Sigmoid colon (tissue), 7 donors: Measurements from ENCODE around the gene FRMD8. TPM values are rescaled to one million over a fixed set of nuclear protein-coding genes. Genes with fewer than 3 reads are reported as not detected.

Source experiments
- DNase-seq: peaks from one replicate; pipeline ENCODE4 v3.0.0-alpha.2; 2019
- H3K27ac ChIP-seq, 4 donors: fragments of 200-600 bp; sonication (generic); one replicate each; pipeline ENCODE4 v1.5.1; 2016 to 2019; ENCODE audit warnings: mild to moderate bottlenecking in 1 of 4
- H3K27me3 ChIP-seq, 3 donors: fragments of 200-600 bp; sonication (generic); one replicate each; pipeline ENCODE4 v1.5.1; 2019; ENCODE audit warnings: mild to moderate bottlenecking in 1 of 3
- H3K36me3 ChIP-seq, 4 donors: fragments of 200-600 bp; sonication (generic); one replicate each; pipeline ENCODE4 v1.5.1; 2016 to 2019
- H3K4me1 ChIP-seq, 4 donors: fragments of 200-600 bp; sonication (generic); one replicate each; pipeline ENCODE4 v1.5.1; 2017 to 2019
- H3K4me3 ChIP-seq, 4 donors: fragments of 200-600 bp; sonication (generic); one replicate each; pipeline ENCODE4 v1.5.1; 2017 to 2019; ENCODE audit warnings: mild to moderate bottlenecking in 2 of 4, moderate library complexity in 1 of 4
- H3K9me3 ChIP-seq, 4 donors: fragments of 200-600 bp in 3 of 4; sonication (generic) in 3 of 4; one replicate each; pipeline versions ENCODE4 v1.5.1 to v1.6.1; 2013 to 2019
- EP300 ChIP-seq, 4 donors: sonication (generic); formaldehyde crosslinking; IDR thresholded peaks; one replicate each; pipeline ENCODE4 v1.6.1; 2017; ENCODE audit warnings: antibody characterized with exemption in 4 of 4
- POLR2A ChIP-seq, 2 donors: fragments of 450-650 bp; IDR thresholded peaks; one replicate each; pipeline ENCODE4 v1.6.1; 2016; ENCODE audit warnings: antibody characterized with exemption in 2 of 2, mild to moderate bottlenecking in 2 of 2, moderate library complexity in 2 of 2
- POLR2AphosphoS5 ChIP-seq, 4 donors: sonication (generic); formaldehyde crosslinking; IDR thresholded peaks; one replicate each; pipeline ENCODE4 v1.6.1; 2017; ENCODE audit warnings: antibody characterized with exemption in 4 of 4
- WGBS, 2 donors: extraction: QIAGEN DNeasy Blood & Tissue Kit; methylation state at CpG; one replicate each; pipeline ENCODE4 v1.1.7; 2013; 5-methylcytosine and 5-hydroxymethylcytosine counted together
- intact Hi-C: fragments of 100-400 bp; cut with DNase I; formaldehyde crosslinking; loops from one replicate; pipeline ENCODE4 v1.15.1; 2023
- polyA plus RNA-seq, 3 donors: library from polyadenylated mRNA; stranded (reverse); fragments of 200-250 nt; gene quantifications; one replicate each; pipeline ENCODE4 v1.2.3, GENCODE V29; 2013
- total RNA-seq, 4 donors: library from RNA; depleted of rRNA; stranded (reverse); fragments of >200 nt; gene quantifications; one replicate each; pipeline ENCODE4 v1.1.0, GENCODE V29; 2016
- TF ChIP-seq, protein P1 (sequence below), 4 experiments: fragments of 450-650 bp in 3 of 4; fragments of 200-600 bp in 1 of 4; IDR thresholded peaks; one replicate each; pipeline ENCODE4 v1.5.1; 2016 to 2019; ENCODE audit warnings: antibody characterized with exemption in 4 of 4, mild to moderate bottlenecking in 3 of 4, moderate library complexity in 2 of 4
- donor health status: healthy with polysubstance abuse.
- donor health status: Bipolar disorder and iron deficiency.
- donor health status: healthy.

The FRMD8 gene, protein sequence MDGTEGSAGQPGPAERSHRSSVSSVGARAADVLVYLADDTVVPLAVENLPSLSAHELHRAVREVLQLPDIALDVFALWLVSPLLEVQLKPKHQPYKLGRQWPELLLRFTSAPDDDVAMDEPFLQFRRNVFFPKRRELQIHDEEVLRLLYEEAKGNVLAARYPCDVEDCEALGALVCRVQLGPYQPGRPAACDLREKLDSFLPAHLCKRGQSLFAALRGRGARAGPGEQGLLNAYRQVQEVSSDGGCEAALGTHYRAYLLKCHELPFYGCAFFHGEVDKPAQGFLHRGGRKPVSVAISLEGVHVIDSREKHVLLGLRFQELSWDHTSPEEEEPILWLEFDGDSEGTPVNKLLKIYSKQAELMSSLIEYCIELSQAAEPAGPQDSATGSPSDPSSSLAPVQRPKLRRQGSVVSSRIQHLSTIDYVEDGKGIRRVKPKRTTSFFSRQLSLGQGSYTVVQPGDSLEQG
- total RNA-seq (10 to 100 TPM; 10.7 to 27.5 (median 15.6) TPM), polyA plus RNA-seq (10 to 100 TPM; 21.6 to 29.0 (median 25.2) TPM)

DNA sequence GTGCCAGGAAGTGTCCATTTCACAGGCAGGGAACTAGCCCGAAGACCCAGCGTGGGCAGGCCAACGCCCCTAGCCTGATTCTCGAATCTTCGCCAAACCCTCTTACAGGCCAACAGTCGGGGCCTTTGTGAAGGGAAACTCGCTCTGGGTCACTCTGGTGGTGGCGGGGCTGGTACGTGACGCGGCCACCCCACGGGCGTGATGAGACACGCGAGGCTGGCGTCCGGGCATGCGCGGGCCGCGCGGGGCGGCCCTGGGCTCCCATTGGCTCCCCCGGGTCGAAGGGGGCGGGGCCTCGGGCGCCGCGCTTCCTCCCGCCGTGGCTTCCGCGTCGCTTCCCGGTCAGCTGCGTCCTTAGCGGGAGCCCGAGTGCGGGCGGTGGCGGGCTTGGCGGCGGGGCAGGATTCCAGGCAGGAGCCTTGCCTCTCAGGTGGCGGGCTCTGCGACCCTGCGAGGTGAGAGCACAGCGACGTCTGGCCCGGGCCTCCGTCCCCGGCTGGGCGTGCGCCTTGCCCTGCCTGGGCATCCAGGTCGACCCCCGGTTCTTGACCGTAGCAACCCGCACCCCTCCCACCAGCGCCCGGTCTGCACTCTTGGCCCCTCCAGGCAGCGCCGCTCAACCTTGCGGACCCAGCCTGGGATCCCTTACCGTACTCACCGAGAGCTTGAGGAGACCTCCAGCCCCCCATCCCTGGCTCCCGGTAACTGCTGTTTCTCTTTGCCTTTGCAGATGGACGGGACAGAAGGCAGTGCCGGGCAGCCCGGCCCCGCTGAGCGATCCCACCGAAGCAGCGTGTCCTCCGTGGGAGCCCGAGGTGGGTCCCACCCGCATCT lies at the start of gene FRMD8:
Gene FRMD8, plus strand, starts transcription at position 331 of the 834 bp plus-strand sequence. Its CDS starts 400 bp downstream, at position 731.
- H3K9me3 ChIP-seq, result no peaks in the 10 kb centered on the region
- H3K4me1 ChIP-seq, result peaks cover 0 to 91% (median 84%) of the 10 kb centered on the region in 4 donors
- TF ChIP-seq EP300 (IDR thresholded peaks at IDR 0.05) (no peak), POLR2AphosphoS5 (IDR thresholded peaks at IDR 0.05) (peak; percentile 86 to 98 (median 92)), POLR2A (IDR thresholded peaks at IDR 0.05) (peak; percentile 79)
- TF ChIP-seq, protein P1, sequence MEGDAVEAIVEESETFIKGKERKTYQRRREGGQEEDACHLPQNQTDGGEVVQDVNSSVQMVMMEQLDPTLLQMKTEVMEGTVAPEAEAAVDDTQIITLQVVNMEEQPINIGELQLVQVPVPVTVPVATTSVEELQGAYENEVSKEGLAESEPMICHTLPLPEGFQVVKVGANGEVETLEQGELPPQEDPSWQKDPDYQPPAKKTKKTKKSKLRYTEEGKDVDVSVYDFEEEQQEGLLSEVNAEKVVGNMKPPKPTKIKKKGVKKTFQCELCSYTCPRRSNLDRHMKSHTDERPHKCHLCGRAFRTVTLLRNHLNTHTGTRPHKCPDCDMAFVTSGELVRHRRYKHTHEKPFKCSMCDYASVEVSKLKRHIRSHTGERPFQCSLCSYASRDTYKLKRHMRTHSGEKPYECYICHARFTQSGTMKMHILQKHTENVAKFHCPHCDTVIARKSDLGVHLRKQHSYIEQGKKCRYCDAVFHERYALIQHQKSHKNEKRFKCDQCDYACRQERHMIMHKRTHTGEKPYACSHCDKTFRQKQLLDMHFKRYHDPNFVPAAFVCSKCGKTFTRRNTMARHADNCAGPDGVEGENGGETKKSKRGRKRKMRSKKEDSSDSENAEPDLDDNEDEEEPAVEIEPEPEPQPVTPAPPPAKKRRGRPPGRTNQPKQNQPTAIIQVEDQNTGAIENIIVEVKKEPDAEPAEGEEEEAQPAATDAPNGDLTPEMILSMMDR (IDR thresholded peaks at IDR 0.05), result no peak
- no peaks in the 10 kb centered on the region for H3K27me3 ChIP-seq
- intact Hi-C loops, result no loop called here
- DNase-seq, result peak; percentile 97
- H3K36me3 ChIP-seq, result no peaks in the 10 kb centered on the region
- WGBS, 2 donors, result 1 to 2% methylated on average over 76 of the region's 76 CpGs
- H3K4me3 ChIP-seq, result peak within 1 kb of the TSS; percentile 74 to 95 (median 89)
- H3K27ac ChIP-seq, result peak within 1 kb of the TSS; percentile 95 to 99 (median 96)

DNA sequence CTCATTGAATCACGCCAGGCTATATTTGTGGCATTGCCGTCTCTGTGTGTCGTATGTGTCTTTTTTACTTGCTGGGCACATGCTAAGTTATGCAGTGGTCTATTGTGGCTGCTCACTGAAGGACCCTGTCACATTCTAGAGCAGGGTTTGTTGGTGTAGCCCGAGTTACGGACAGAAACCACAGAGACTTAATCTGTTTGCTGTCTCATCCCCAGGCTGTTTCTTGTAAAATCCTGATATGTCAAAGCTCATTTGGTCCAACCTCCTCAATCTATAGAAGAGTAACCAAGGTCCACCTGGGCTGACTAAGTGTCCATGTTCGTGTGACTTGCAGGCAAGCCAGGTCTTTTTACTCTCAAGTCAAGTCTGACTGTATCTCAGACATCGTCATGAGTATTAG lies 47.8 kb upstream of the FRMD8 start:
- no peak overlapping the region for H3K27ac ChIP-seq
- no peaks in the 10 kb centered on the region for H3K9me3 ChIP-seq
- H3K27me3 ChIP-seq, result no peaks in the 10 kb centered on the region
- intact Hi-C loops, result no loop called here
- peaks cover 34 to 51% (median 36%) of the 10 kb centered on the region in 4 donors for H3K36me3 ChIP-seq
- TF ChIP-seq, protein P1 (IDR thresholded peaks at IDR 0.05), result no peak
- TF ChIP-seq POLR2AphosphoS5 (IDR thresholded peaks at IDR 0.05) (no peak), POLR2A (IDR thresholded peaks at IDR 0.05) (no peak), EP300 (IDR thresholded peaks at IDR 0.05) (no peak)
- DNase-seq, result no peak
- WGBS, 2 donors, result 90 to 91% methylated on average over 7 of the region's 7 CpGs
- H3K4me3 ChIP-seq, result no peak overlapping the region
- peaks cover 0 to 48% (median 27%) of the 10 kb centered on the region in 4 donors for H3K4me1 ChIP-seq

DNA sequence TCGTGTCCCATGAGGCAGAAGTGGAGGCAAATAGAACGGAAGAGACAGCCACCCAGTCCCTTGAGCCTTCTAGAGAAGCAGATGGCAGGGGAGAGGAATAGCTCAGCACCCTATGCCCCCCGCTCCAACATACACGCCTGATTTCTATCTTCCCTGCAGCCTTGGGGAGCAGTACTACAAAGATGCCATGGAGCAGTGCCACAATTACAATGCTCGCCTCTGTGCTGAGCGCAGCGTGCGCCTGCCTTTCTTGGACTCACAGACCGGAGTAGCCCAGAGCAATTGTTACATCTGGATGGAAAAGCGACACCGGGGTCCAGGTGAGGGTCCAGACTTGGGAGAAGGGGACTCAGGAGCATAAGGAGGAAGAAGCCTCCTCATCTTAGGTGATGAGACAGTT lies 46.2 kb upstream of the FRMD8 start:
- WGBS, 2 donors, result 95% methylated on average over 11 of the region's 11 CpGs
- intact Hi-C loops, result no loop called here
- Histone ChIP-seq H3K27me3 (no peaks in the 10 kb centered on the region), H3K36me3 (peaks cover 45 to 66% (median 50%) of the 10 kb centered on the region in 4 donors), H3K4me1 (peaks cover 0 to 39% (median 17%) of the 10 kb centered on the region in 4 donors), H3K27ac (no peak overlapping the region), H3K4me3 (no peak overlapping the region), H3K9me3 (no peaks in the 10 kb centered on the region)
- TF ChIP-seq EP300 (IDR thresholded peaks at IDR 0.05), result no peak
- TF ChIP-seq, protein P1 (IDR thresholded peaks at IDR 0.05), result no peak
- TF ChIP-seq POLR2A (IDR thresholded peaks at IDR 0.05), result no peak
- no peak for TF ChIP-seq POLR2AphosphoS5 (IDR thresholded peaks at IDR 0.05)
- no peak for DNase-seq

DNA sequence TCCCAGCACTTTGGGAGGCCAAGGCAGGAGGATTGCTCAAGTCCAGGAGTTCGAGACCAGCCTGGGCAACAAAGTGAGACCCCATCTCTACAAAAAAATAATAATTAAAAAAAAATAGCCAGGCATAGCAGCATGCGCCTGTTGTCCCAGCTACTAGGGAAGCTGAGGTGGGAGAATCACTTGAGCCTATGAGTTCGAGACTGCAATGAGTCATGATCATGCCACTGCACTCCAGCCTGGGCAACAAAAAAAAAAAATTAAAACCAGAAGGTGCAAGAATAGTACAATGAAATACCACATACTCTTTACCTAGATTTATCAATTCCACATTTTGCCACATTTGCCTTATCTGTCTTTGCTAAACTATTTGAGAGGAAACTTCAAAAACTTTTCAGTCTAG lies 44.6 kb upstream of the FRMD8 start:
- H3K27me3 ChIP-seq, result no peaks in the 10 kb centered on the region
- intact Hi-C loops, result no loop called here
- H3K4me1 ChIP-seq, result peaks cover 0 to 28% (median 8%) of the 10 kb centered on the region in 4 donors
- no peak overlapping the region for H3K4me3 ChIP-seq
- no peak overlapping the region for H3K27ac ChIP-seq
- 93 to 96% methylated on average over 3 of the region's 3 CpGs for WGBS, 2 donors
- peaks cover 52 to 83% (median 66%) of the 10 kb centered on the region in 4 donors for H3K36me3 ChIP-seq
- TF ChIP-seq, protein P1 (IDR thresholded peaks at IDR 0.05), result no peak
- no peak for TF ChIP-seq POLR2AphosphoS5 (IDR thresholded peaks at IDR 0.05)
- no peak for TF ChIP-seq EP300 (IDR thresholded peaks at IDR 0.05)
- TF ChIP-seq POLR2A (IDR thresholded peaks at IDR 0.05), result no peak
- DNase-seq, result no peak
- H3K9me3 ChIP-seq, result no peaks in the 10 kb centered on the region
